ENCODE data around the gene HMGN4. TPM values are rescaled to one million over a fixed set of nuclear protein-coding genes. Genes with fewer than 3 reads are reported as not detected.

Gene HMGN4
- total RNA-seq, 1 donor from 2014 or later: 74.5 TPM

DNA sequence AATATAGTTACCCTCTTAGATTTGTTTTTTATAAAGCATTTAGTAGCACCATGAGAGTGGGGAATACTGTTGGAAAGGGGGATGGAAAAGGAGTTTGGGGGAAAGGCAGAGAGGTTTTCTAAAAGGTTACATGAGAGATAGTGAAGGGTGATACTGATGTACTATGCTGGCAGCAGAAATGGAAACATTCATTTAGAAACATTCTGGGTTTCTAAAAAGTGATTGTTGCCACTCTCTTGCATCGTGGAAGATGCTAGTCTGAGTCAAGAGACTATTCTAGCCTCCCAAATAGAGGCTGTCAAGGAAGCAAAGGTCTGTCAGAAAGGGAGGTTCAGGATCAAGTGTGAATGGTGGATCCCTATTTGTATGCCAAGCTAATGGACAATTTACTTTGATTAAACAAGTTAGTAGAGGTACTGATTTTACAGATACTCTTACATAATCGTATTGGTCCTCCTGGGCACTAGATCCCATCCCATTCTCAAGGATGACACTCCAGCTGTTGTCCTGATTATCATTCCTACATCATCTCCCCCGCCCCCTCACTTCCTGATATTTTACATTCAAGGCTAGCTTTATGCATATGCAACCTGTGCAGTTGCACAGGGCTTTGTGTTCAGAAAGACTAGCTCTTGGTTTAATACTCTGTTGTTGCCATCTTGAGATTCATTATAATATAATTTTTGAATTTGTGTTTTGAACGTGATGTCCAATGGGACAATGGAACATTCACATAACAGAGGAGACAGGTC lies 43.2 kb downstream of the HMGN4 start:
- Mint-ChIP-seq H3K27ac (no peak overlapping the region), H3K4me3 (no peak overlapping the region), H3K36me3 (ENCODE audit: low read depth) (no peaks in the 10 kb centered on the region), H3K9me3 (peaks cover 15% of the 10 kb centered on the region), H3K27me3 (peaks cover 16% of the 10 kb centered on the region), H3K4me1 (peaks cover 14% of the 10 kb centered on the region)
- intact Hi-C loops (cut with micrococcal nuclease): no loop called here
- ChIA-PET CTCF (no interaction called here), POLR2A (interaction anchor here (0.9 kb wide), 1 partner anchor 975 kb away, joined by 3 read pairs; no protein-coding TSS in a partner anchor)
- no peak for DNase-seq
- ATAC-seq (ENCODE audit: low read depth): no peak
- TF ChIP-seq, protein P1, sequence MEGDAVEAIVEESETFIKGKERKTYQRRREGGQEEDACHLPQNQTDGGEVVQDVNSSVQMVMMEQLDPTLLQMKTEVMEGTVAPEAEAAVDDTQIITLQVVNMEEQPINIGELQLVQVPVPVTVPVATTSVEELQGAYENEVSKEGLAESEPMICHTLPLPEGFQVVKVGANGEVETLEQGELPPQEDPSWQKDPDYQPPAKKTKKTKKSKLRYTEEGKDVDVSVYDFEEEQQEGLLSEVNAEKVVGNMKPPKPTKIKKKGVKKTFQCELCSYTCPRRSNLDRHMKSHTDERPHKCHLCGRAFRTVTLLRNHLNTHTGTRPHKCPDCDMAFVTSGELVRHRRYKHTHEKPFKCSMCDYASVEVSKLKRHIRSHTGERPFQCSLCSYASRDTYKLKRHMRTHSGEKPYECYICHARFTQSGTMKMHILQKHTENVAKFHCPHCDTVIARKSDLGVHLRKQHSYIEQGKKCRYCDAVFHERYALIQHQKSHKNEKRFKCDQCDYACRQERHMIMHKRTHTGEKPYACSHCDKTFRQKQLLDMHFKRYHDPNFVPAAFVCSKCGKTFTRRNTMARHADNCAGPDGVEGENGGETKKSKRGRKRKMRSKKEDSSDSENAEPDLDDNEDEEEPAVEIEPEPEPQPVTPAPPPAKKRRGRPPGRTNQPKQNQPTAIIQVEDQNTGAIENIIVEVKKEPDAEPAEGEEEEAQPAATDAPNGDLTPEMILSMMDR (IDR thresholded peaks at IDR 0.05): no peak

DNA sequence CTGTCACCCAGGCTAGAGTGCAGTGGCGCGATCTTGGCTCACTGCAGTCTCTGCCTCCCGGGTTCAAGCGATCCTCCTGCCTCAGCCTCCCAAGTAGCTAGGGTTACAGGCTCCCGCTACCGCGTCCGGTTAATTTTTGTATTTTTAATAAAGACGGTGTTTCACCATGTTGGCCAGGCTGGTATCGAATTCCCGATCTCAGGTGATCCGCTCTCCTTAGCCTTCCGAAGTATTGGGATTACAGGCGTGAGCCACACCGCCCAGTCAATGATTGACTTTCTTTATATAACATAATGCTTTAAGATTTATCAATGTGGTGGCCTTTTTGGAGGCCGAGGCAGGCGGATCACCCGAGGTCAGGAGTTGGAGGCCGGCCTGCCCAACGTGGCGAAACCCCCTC lies 50.8 kb downstream of the HMGN4 start:
- ChIA-PET CTCF (no interaction called here), POLR2A (interaction anchor here (1.2 kb wide), 1 partner anchor 12 kb away, joined by 3 read pairs; no protein-coding TSS in a partner anchor)
- Mint-ChIP-seq H3K36me3 (ENCODE audit: low read depth) (no peaks in the 10 kb centered on the region), H3K9me3 (no peaks in the 10 kb centered on the region), H3K27me3 (peaks cover 24% of the 10 kb centered on the region), H3K4me1 (no peaks in the 10 kb centered on the region), H3K27ac (no peak overlapping the region), H3K4me3 (no peak overlapping the region)
- ATAC-seq (ENCODE audit: low read depth) (no peak), DNase-seq (no peak)
- TF ChIP-seq, protein P1 (IDR thresholded peaks at IDR 0.05): no peak
- intact Hi-C loops (cut with micrococcal nuclease): no loop called here

DNA sequence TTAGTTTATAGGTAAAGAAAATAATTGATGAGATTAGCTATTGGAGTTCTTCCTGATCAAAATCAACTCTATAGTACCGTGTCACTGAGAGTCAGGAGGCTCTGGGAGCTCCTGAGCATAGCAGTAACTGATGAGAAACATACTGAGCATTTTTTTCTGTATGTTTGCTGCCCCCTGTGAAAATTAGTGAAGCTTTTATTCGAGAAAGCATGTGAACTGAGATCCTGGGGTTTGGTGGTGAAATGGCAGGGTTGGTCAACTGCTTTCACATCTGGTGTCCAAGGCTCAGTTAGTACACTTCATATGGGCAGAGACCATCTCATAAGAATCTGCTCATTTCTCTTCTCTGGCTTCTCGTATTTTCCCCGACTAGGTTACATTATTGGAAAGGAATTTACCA lies 54.5 kb downstream of the HMGN4 start:
- Mint-ChIP-seq H3K36me3 (ENCODE audit: low read depth) (no peaks in the 10 kb centered on the region), H3K4me1 (peaks cover 4% of the 10 kb centered on the region), H3K27me3 (peaks cover 18% of the 10 kb centered on the region), H3K9me3 (no peaks in the 10 kb centered on the region), H3K4me3 (no peak overlapping the region), H3K27ac (no peak overlapping the region)
- TF ChIP-seq, protein P1 (IDR thresholded peaks at IDR 0.05): no peak
- ATAC-seq (ENCODE audit: low read depth) (no peak), DNase-seq (no peak)
- ChIA-PET CTCF (interaction anchor here (1.6 kb wide), 1 partner anchor 23 kb away, joined by 4 read pairs; no protein-coding TSS in a partner anchor), POLR2A (interaction anchor here (4.9 kb wide), 1 partner anchor 15 kb away, joined by 15 read pairs; no protein-coding TSS in a partner anchor)
- intact Hi-C loops (cut with micrococcal nuclease): loop anchor here (10.0 kb wide), 2 partner anchors 882 to 1272 kb away; partner anchors contain the start of gene ZNF184

DNA sequence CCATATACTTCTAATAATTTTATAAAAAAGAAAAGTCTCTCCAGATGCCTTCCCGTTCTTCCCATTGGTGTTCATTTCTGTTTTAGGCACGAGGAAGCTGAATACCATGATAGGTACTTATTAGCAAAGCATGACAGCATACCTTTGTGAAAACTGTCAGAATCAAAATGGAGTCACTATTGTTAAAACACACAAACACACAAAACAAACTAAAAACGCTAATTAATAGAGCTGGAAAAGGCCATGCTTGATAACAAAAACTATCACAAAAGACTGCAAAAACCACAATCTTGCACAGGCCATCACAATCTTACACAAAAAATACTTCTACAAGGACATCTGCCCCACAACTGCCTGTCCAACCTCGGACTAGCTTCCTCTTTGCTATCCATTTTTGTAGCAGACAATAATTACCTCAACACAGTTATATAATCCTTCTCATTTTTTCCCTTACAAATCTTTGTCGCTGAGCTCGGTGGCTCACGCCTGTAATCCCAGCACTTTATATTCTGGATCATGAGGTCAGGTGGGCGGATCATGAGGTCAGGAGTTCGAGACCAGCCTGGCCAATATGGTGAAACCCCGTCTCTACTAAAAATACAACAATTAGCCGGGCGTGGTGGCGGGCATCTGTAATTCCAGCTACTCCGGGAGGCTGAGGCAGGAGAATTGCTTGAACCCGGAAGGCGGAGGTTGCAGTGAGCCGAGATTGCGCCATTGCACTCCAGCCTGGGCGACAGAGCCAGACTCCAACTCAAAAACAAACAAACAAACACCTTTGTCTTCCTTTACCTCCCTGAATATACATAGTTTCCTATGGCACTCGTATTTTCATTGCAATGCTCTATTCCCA lies 55.3 kb downstream of the HMGN4 start:
- ATAC-seq (ENCODE audit: low read depth) (no peak), DNase-seq (no peak)
- ChIA-PET CTCF (interaction anchor here (1.6 to 3.4 kb wide), 2 partner anchors 24 to 252 kb away, joined by 4 to 23 read pairs; no protein-coding TSS in a partner anchor), POLR2A (interaction anchor here (0.6 to 4.9 kb wide), 3 partner anchors 16 to 407 kb away, joined by 3 to 15 read pairs (median 10); a partner anchor contains a TSS)
- H3K9me3 Mint-ChIP-seq: no peaks in the 10 kb centered on the region
- peaks cover 18% of the 10 kb centered on the region for H3K27me3 Mint-ChIP-seq
- intact Hi-C loops (cut with micrococcal nuclease): loop anchor here (10.0 kb wide), 2 partner anchors 881 to 1271 kb away; partner anchors contain the start of gene ZNF184
- H3K4me1 Mint-ChIP-seq: peaks cover 12% of the 10 kb centered on the region
- TF ChIP-seq, protein P1 (IDR thresholded peaks at IDR 0.05): no peak
- peaks cover 7% of the 10 kb centered on the region for H3K36me3 Mint-ChIP-seq (ENCODE audit: low read depth)
- no peak overlapping the region for H3K27ac Mint-ChIP-seq
- H3K4me3 Mint-ChIP-seq: no peak overlapping the region

Data from activated B cell treated with CpG ODN at 0.5 μM for 24 hours (primary cell).